ENCODE data around the gene PEF1. TPM values are rescaled to one million over a fixed set of nuclear protein-coding genes. Genes with fewer than 3 reads are reported as not detected.

The PEF1 gene
- polyA plus RNA-seq, 4 donors = 55.5 to 72.2 (median 59.1) TPM

GRCh38 chr1:31615939-31616338 lies 28.7 kb downstream of the PEF1 start:
- Histone ChIP-seq H3K27me3 (ENCODE audit: control insufficient read depth in 3 of 3, insufficient read depth in 3 of 3, low read length in 3 of 3) (peaks cover 0 to 13% (median 3%) of the 10 kb centered on the region in 3 donors), H3K27ac (ENCODE audit: low read depth in 1 of 3, low read length in 2 of 3) (no peak overlapping the region), H3K4me3 (ENCODE audit: low read depth in 1 of 3, low read length in 3 of 3) (no peak overlapping the region), H3K9me3 (ENCODE audit: control insufficient read depth in 2 of 2, insufficient read depth in 1 of 2, low read depth in 1 of 2, low read length in 1 of 2) (no peaks in the 10 kb centered on the region), H3K36me3 (ENCODE audit: control insufficient read depth in 3 of 3, insufficient read depth in 2 of 3, low read depth in 1 of 3, low read length in 3 of 3) (no peaks in the 10 kb centered on the region), H3K4me1 (ENCODE audit: control insufficient read depth in 3 of 3, insufficient read depth in 2 of 3, low read depth in 1 of 3, low read length in 2 of 3) (peaks cover 2 to 8% (median 4%) of the 10 kb centered on the region in 3 donors)
- FAIRE-seq = no peak
- DNase-seq = no peak
- WGBS, 3 donors = 68 to 81% (median 73%) methylated on average over 2 of the region's 2 CpGs

- FAIRE-seq = no peak
- H3K4me1 ChIP-seq (ENCODE audit: control insufficient read depth in 3 of 3, insufficient read depth in 2 of 3, low read depth in 1 of 3, low read length in 2 of 3) = peaks cover 2 to 8% (median 4%) of the 10 kb centered on the region in 3 donors
- no peaks in the 10 kb centered on the region for H3K36me3 ChIP-seq (ENCODE audit: control insufficient read depth in 3 of 3, insufficient read depth in 2 of 3, low read depth in 1 of 3, low read length in 3 of 3)
- 88 to 91% (median 90%) methylated on average over 6 of the region's 6 CpGs for WGBS, 3 donors
- H3K27me3 ChIP-seq (ENCODE audit: control insufficient read depth in 3 of 3, insufficient read depth in 3 of 3, low read length in 3 of 3) = peaks cover 0 to 13% (median 3%) of the 10 kb centered on the region in 3 donors
- H3K27ac ChIP-seq (ENCODE audit: low read depth in 1 of 3, low read length in 2 of 3) = no peak overlapping the region
- no peaks in the 10 kb centered on the region for H3K9me3 ChIP-seq (ENCODE audit: control insufficient read depth in 2 of 2, insufficient read depth in 1 of 2, low read depth in 1 of 2, low read length in 1 of 2)
- H3K4me3 ChIP-seq (ENCODE audit: low read depth in 1 of 3, low read length in 3 of 3) = no peak overlapping the region
- DNase-seq = no peak
Observed at GRCh38 chr1:31615414-31615813, 29.3 kb downstream of the PEF1 start.

DNA sequence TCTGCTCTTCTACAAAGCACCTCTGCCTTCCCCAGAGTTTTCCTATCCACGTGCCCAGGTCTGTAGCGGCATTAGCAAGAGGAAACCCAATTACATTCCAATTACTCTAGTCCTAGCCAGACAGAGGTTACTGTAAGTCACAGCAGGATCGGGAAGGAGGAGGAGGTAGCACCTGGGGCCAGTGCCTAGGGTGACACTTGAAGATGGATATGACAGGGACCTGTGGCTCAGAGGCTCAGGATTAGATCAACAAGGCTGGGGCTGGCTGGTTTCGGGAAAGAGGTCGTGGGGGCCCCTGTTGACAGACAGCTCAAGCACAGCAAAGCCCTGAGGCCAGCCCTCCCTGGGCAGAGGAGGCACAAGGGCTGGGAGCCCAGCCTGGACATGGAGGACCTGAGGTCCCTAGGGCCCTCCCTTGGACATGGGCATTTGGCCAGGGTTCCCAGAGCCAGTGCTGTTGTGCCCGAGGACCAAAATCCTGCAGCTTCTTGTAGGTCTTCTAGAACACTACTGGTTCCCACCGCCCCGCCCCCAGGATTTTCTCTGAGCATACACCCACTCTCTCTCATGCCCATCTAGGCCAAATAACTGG lies 30.2 kb downstream of the PEF1 start:
- Histone ChIP-seq H3K27ac (ENCODE audit: low read depth in 1 of 3, low read length in 2 of 3) (no peak overlapping the region), H3K9me3 (ENCODE audit: control insufficient read depth in 2 of 2, insufficient read depth in 1 of 2, low read depth in 1 of 2, low read length in 1 of 2) (no peaks in the 10 kb centered on the region), H3K4me3 (ENCODE audit: low read depth in 1 of 3, low read length in 3 of 3) (no peak overlapping the region), H3K36me3 (ENCODE audit: control insufficient read depth in 3 of 3, insufficient read depth in 2 of 3, low read depth in 1 of 3, low read length in 3 of 3) (no peaks in the 10 kb centered on the region), H3K27me3 (ENCODE audit: control insufficient read depth in 3 of 3, insufficient read depth in 3 of 3, low read length in 3 of 3) (peaks cover 0 to 13% (median 3%) of the 10 kb centered on the region in 3 donors), H3K4me1 (ENCODE audit: control insufficient read depth in 3 of 3, insufficient read depth in 2 of 3, low read depth in 1 of 3, low read length in 2 of 3) (peaks cover 2 to 8% (median 4%) of the 10 kb centered on the region in 3 donors)
- WGBS, 3 donors = 79 to 90% (median 89%) methylated on average over 8 of the region's 8 CpGs
- FAIRE-seq (no peak), DNase-seq (no peak)

GRCh38 chr1:31609514-31610118 lies 35.1 kb downstream of the PEF1 start:
- Histone ChIP-seq H3K4me1 (ENCODE audit: control insufficient read depth in 3 of 3, insufficient read depth in 2 of 3, low read depth in 1 of 3, low read length in 2 of 3) (no peaks in the 10 kb centered on the region), H3K36me3 (ENCODE audit: control insufficient read depth in 3 of 3, insufficient read depth in 2 of 3, low read depth in 1 of 3, low read length in 3 of 3) (no peaks in the 10 kb centered on the region), H3K4me3 (ENCODE audit: low read depth in 1 of 3, low read length in 3 of 3) (no peak overlapping the region), H3K9me3 (ENCODE audit: control insufficient read depth in 2 of 2, insufficient read depth in 1 of 2, low read depth in 1 of 2, low read length in 1 of 2) (no peaks in the 10 kb centered on the region), H3K27ac (ENCODE audit: low read depth in 1 of 3, low read length in 2 of 3) (no peak overlapping the region), H3K27me3 (ENCODE audit: control insufficient read depth in 3 of 3, insufficient read depth in 3 of 3, low read length in 3 of 3) (no peaks in the 10 kb centered on the region)
- no peak for DNase-seq
- FAIRE-seq = no peak
- 31 to 53% (median 32%) methylated on average over 1 of the region's 1 CpG for WGBS, 3 donors

DNA sequence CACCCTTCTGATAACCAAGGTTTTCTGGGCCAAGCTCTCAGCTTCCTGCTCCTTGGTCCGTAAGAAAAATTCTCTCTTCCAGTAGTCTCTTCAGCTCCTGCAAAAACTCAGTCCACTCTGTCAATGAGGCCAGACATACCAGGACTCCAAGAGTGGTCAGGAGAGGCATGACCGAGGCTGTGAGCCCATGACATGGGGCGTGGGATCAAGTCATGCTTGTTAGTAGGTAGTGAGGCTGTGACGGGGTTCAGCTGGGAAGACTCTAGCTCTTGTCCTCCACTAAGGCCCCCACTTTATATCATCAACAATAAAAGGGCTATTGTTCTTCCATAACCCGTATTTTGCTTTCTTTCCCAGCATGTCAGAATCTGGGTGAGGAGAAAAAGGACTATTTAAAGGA lies 37.3 kb downstream of the PEF1 start:
- no peaks in the 10 kb centered on the region for H3K9me3 ChIP-seq (ENCODE audit: control insufficient read depth in 2 of 2, insufficient read depth in 1 of 2, low read depth in 1 of 2, low read length in 1 of 2)
- no peak overlapping the region for H3K4me3 ChIP-seq (ENCODE audit: low read depth in 1 of 3, low read length in 3 of 3)
- no peaks in the 10 kb centered on the region for H3K4me1 ChIP-seq (ENCODE audit: control insufficient read depth in 3 of 3, insufficient read depth in 2 of 3, low read depth in 1 of 3, low read length in 2 of 3)
- no peak overlapping the region for H3K27ac ChIP-seq (ENCODE audit: low read depth in 1 of 3, low read length in 2 of 3)
- FAIRE-seq = no peak
- WGBS, 3 donors = 89 to 90% (median 90%) methylated on average over 5 of the region's 5 CpGs
- no peak for DNase-seq
- no peaks in the 10 kb centered on the region for H3K36me3 ChIP-seq (ENCODE audit: control insufficient read depth in 3 of 3, insufficient read depth in 2 of 3, low read depth in 1 of 3, low read length in 3 of 3)
- H3K27me3 ChIP-seq (ENCODE audit: control insufficient read depth in 3 of 3, insufficient read depth in 3 of 3, low read length in 3 of 3) = no peaks in the 10 kb centered on the region

- no peaks in the 10 kb centered on the region for H3K9me3 ChIP-seq (ENCODE audit: control insufficient read depth in 2 of 2, insufficient read depth in 1 of 2, low read depth in 1 of 2, low read length in 1 of 2)
- H3K36me3 ChIP-seq (ENCODE audit: control insufficient read depth in 3 of 3, insufficient read depth in 2 of 3, low read depth in 1 of 3, low read length in 3 of 3) = no peaks in the 10 kb centered on the region
- WGBS, 3 donors = 81 to 91% (median 83%) methylated on average over 4 of the region's 4 CpGs
- H3K27ac ChIP-seq (ENCODE audit: low read depth in 1 of 3, low read length in 2 of 3) = no peak overlapping the region
- FAIRE-seq = no peak
- no peaks in the 10 kb centered on the region for H3K27me3 ChIP-seq (ENCODE audit: control insufficient read depth in 3 of 3, insufficient read depth in 3 of 3, low read length in 3 of 3)
- no peak overlapping the region for H3K4me3 ChIP-seq (ENCODE audit: low read depth in 1 of 3, low read length in 3 of 3)
- DNase-seq = no peak
- no peaks in the 10 kb centered on the region for H3K4me1 ChIP-seq (ENCODE audit: control insufficient read depth in 3 of 3, insufficient read depth in 2 of 3, low read depth in 1 of 3, low read length in 2 of 3)
Observed at GRCh38 chr1:31605908-31606427, 38.7 kb downstream of the PEF1 start.

DNA sequence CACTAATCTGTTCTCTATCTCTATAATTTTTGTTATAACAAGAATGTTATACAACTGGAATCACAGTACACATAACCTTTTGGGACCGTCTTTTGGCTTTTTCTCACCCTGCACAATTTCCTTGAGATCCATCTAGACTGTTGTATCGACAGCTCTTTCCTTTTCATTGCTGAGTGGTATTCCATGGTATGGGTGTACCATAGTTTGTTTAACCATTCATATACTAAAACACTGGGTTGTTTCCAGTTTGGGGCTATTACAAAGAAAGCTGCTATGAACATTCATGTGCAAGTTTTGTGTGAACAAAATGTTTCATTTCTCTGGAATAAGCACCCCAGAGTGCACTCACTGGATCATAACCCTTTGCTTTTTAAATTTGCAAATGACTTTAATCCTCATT lies 42.6 kb downstream of the PEF1 start:
- Histone ChIP-seq H3K4me3 (ENCODE audit: low read depth in 1 of 3, low read length in 3 of 3) (no peak overlapping the region), H3K9me3 (ENCODE audit: control insufficient read depth in 2 of 2, insufficient read depth in 1 of 2, low read depth in 1 of 2, low read length in 1 of 2) (no peaks in the 10 kb centered on the region), H3K27me3 (ENCODE audit: control insufficient read depth in 3 of 3, insufficient read depth in 3 of 3, low read length in 3 of 3) (no peaks in the 10 kb centered on the region), H3K4me1 (ENCODE audit: control insufficient read depth in 3 of 3, insufficient read depth in 2 of 3, low read depth in 1 of 3, low read length in 2 of 3) (no peaks in the 10 kb centered on the region), H3K36me3 (ENCODE audit: control insufficient read depth in 3 of 3, insufficient read depth in 2 of 3, low read depth in 1 of 3, low read length in 3 of 3) (no peaks in the 10 kb centered on the region), H3K27ac (ENCODE audit: low read depth in 1 of 3, low read length in 2 of 3) (no peak overlapping the region)
- 88 to 100% (median 99%) methylated on average over 2 of the region's 2 CpGs for WGBS, 3 donors
- FAIRE-seq (no peak), DNase-seq (no peak)

DNA sequence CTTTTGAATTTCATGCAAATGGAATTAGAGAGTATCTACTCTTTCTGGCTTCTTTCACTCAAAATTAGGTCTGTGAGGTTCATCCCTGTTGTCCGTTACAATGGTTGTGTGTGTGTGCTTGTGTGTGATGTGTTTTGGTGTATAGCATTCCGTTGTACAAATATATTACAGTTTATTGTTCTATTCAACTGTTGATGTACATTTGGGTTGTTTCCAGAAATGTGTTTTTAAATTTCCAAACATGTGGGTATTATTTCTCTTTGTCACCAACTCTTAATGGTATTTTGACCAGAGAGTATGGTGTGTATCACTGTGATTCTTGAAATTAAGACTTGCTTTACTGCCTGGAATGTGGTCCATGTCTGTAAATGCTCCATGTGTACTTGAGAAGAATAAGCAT lies 44.0 kb downstream of the PEF1 start:
- H3K4me1 ChIP-seq (ENCODE audit: control insufficient read depth in 3 of 3, insufficient read depth in 2 of 3, low read depth in 1 of 3, low read length in 2 of 3) = no peaks in the 10 kb centered on the region
- H3K27me3 ChIP-seq (ENCODE audit: control insufficient read depth in 3 of 3, insufficient read depth in 3 of 3, low read length in 3 of 3) = no peaks in the 10 kb centered on the region
- no peak overlapping the region for H3K4me3 ChIP-seq (ENCODE audit: low read depth in 1 of 3, low read length in 3 of 3)
- FAIRE-seq (no peak), DNase-seq (no peak)
- no peaks in the 10 kb centered on the region for H3K36me3 ChIP-seq (ENCODE audit: control insufficient read depth in 3 of 3, insufficient read depth in 2 of 3, low read depth in 1 of 3, low read length in 3 of 3)
- WGBS, 3 donors = 70 to 79% (median 76%) methylated on average over 2 of the region's 2 CpGs
- no peak overlapping the region for H3K27ac ChIP-seq (ENCODE audit: low read depth in 1 of 3, low read length in 2 of 3)
- H3K9me3 ChIP-seq (ENCODE audit: control insufficient read depth in 2 of 2, insufficient read depth in 1 of 2, low read depth in 1 of 2, low read length in 1 of 2) = no peaks in the 10 kb centered on the region

Data from small intestine (tissue), 7 donors.